ENCODE results near the gene DPH1. TPM values are rescaled to one million over a fixed set of nuclear protein-coding genes. Genes with fewer than 3 reads are reported as not detected.

DPH1 gene
- polyA plus RNA-seq, 3 donors = 36.5 to 57.5 (median 47.2) TPM

DNA sequence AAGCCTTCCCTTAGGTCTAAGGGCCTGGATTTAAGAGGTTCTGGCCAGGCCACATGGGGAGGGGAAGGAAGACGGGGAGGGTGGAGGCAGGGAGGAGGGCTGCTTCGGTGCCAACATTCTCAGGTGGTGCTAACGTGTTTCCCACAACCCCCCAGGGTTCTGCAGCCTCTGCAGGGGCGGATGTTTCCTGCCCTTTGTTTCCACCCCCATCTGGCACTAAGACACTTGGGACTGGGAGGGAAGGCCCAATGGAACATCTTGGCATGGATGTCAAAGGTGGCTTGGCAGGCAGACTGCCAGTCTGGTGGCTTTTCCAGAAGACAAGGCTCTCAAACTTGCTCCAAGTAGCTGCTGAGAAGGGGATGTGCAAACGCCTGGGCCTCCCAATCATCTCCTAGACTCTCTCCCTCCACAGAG is 37.7 kb downstream of the DPH1 start:
- DNase-seq (ENCODE audit: extremely low read depth in 1 of 11, low read depth in 9 of 11, low spot score in 4 of 11) = no peak

DNA sequence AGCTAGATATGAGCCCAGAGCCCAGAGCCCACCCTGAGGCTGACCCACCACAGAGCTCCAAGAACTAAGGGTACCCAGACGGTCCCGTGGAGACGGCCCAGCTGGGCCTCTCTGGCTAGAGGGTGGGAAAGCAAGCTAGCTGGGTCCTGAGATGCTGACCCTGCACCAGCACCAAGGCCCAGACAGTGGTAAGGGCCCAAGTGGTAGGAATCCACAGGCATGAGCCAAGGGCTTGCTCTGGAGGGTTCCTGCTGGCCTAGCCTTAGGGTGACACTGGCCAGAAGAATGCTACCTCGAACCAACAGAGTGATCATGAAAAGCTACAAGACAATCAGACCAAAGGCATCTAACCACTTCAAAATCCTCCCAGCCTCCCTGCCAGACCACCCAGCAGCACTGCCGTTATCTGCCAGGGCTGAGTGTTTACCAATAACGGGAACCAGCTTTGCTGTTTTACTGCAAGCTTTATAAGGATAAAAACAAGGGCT is 38.1 kb downstream of the DPH1 start:
- DNase-seq (ENCODE audit: extremely low read depth in 1 of 11, low read depth in 9 of 11, low spot score in 4 of 11) = no peak

DNA sequence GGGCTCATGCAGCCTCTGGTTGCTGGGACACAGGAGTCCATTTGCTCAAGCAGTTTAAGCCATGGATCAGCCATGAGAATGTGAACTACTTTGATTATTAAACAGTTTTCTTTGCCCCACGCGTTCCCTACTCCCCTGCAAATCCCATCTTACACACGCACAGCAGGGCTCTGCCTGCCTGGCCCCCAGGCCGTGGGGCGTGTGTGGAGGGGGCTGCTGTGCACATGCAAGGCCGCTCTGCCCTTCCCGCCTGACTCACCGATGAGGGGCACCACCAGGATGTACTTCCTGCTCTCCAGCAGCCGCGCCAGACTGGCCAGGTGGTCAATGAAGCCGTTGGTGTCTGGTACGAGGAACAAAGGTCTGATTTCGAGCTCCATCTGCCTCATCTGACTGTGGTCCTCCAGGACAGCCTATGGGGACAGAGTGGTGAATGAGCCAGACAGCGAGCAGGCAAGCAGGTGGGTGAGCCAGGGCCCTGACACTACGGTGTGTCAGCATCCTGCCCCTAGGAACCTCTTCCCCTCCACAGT is 38.6 kb downstream of the DPH1 start:
- DNase-seq (ENCODE audit: extremely low read depth in 1 of 11, low read depth in 9 of 11, low spot score in 4 of 11) = no peak

DNA sequence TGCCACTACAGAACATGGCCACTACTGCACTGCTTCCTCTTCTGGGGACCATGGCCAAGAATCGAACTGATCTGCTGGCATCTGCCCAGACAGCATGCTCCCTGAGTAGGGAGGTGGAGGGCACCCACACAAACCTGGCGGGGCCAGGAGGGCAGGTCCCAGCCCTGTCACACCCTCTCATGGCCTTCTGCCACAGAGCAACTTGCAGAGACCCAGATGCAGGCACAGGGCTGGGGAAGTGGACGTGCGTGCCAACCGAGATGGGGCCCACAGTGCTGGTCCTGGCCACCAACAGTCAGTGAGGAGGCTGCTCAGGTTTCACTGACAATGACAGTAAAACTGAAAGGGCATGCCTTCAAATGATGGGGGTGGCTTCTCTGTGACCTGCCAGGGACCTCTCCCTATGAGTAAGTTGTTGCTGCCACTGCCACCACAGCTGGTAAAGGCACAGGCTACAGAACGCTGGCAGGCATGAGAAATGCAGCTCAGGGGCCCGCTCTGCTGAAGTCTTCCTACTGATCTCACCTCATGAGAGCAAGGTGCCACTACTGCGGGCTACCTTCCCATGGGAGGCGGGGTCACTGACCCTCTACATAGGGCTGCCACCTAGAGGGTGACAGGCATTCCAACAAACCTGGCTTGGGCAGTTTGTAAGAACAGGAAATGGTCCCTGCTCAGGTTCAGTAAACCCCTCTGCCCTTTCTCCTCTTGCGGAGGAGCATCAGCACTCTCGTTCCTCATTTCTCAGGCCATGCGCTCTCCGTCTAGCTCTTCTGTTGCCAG is 40.5 kb downstream of the DPH1 start:
- no peak for DNase-seq (ENCODE audit: extremely low read depth in 1 of 11, low read depth in 9 of 11, low spot score in 4 of 11)

DNA sequence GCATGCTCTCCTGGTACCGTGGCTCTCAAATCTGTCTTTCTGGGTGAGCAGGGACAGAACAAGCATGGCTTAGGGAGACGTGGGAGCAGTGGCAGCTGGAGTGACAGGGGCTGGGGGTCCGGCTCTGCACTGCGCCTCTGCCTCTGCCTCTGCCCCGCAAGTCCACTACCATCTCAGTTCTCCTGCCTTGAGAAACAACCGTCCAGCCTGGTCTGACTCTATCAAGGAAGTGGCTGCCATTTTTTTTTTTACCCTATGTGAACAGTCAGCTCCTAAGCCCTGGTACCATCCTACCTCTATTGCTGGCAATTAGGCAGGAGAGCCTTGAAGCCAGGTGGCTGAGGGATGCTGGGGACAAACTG is 41.1 kb downstream of the DPH1 start:
- no peak for DNase-seq (ENCODE audit: extremely low read depth in 1 of 11, low read depth in 9 of 11, low spot score in 4 of 11)

DNA sequence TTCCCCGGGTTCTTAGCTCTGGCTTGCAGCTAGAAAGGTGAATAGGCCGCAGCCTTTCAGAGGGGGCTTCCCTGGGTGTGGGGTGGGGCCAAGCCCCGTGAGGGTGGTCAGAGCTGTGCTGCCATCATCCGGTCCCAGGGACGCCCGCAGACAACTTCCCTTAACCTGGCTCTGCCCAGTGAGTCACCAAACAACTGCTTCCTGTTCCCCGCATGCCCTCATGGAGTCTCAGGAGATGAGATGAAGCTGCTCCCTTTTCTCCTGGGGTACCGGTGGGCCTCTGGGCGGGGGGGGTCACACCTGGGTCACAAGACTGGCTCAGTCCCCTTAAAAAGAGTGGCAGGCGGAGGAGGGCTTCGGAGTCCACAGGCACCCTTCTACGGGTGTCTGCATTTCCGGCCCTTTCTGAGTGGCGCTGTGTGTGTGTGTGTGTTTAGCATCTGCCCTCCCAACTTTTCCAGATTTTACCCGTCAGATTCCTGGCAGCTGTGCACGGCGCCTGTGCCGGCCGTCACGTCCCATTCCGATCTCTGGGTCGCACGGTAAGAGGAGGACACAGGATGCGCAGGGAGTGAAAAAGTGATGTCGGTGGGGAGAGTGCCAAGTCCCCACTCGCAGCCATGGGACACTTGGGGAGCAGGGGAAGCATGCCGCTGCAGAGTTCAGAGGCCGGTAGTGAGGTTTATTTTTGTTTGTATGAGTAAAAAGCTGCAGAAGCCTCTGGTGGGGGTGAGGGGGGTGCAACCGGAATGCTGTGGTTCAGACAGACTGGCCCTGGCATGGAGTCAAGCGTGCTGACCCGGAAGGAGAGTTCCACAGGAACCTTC is 41.7 kb downstream of the DPH1 start:
- DNase-seq (ENCODE audit: extremely low read depth in 1 of 11, low read depth in 9 of 11, low spot score in 4 of 11) = no peak

DNA sequence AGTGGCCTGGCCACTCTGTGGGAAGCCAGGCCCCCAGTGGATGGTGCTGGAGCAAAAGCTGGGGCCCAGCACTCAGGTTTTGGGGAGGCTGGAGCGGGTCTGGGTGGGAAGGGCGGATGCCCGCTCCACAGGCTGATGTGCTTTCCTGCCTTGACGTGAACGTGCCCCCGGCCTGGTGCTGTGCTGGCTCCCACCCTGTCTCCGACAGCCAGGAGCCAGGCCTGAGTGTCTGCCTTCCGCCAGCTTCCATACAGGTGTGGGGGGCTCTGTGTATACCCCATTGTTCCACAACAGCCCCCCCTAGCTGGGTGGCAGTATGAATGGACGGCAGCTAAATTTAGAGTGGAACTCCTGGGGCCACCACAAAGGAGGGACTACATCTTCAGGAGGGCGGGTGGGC is 45.0 kb downstream of the DPH1 start:
- no peak for DNase-seq (ENCODE audit: extremely low read depth in 1 of 11, low read depth in 9 of 11, low spot score in 4 of 11)

DNA sequence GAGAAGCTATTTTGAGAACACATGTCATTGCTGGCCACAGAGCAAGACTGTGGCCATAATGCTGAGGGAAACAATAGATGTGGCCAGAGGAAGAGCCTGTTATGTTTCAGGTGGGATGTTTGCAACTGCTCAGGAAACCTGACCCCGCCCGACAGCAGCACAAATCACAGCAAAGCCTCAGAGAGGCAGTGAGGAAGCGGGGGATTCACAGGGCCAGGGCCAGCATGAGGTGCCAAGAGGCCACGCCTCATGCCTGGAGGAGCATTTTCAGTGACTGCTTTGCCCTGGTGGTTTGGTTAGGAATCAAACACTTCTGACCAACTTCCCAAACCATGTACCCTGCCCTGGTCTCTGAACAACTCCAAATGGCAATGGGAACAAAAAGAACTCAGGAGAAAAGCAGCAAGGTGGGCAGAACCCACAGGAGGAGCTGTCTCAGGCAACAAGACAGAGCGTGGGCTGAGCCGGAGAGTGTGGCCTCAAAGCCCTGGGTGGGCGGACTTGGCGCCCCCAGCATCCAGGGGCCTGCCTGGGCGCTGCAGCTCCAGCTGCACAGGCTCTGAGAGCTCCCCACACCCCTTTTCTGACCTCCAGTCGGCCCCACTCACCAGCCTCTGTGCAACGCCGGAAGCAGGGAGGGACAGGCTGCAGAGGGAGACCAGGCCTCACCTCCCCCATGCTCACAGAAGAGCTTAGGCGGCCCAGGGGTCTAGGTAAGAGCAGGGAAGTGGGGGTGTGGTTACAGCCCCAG is 45.6 kb downstream of the DPH1 start:
- DNase-seq (ENCODE audit: extremely low read depth in 1 of 11, low read depth in 9 of 11, low spot score in 4 of 11) = no peak

DNA sequence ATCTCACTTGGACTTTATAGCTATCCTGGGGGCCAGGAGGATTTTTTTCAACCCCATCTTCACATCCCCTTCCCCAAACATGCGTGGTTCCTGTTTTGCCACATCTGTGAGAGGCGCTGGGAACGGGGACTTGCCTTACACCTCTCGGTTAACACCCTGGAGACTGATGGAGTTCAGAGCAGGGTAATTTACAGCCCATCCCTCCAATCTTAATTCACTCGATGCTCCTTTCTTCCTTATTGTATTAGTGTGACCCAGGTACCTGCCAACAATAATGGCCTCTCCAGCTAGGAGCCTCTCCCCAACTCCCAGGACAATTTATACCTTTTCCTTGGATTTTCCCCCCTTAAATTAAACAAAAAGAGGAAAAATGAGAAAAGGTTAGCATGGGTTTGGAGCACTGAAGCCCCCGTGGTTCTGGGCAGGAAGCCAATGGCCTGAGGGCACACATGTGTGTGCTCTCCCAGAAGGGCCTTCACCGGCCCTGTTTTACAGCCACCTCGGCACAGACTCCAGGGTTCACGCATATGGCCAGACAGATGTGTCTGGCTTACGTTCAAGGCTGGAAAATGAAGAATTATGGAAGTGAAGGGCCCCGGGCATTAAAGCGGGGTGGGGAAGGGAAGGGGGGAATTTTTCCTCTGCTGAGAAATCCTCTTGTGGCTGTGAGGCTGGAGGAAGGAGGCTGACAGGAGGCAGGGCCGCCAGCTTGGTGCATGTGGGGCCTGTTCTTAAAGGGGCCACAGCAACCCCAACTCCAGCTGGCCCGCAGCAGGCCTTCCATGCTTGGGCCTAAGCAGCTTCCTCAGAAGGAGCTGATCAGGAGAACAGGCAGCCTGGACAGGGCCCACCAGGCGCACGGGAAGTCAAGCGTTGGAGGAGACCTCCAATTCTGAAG is 46.4 kb downstream of the DPH1 start:
- no peak for DNase-seq (ENCODE audit: extremely low read depth in 1 of 11, low read depth in 9 of 11, low spot score in 4 of 11)

DNA sequence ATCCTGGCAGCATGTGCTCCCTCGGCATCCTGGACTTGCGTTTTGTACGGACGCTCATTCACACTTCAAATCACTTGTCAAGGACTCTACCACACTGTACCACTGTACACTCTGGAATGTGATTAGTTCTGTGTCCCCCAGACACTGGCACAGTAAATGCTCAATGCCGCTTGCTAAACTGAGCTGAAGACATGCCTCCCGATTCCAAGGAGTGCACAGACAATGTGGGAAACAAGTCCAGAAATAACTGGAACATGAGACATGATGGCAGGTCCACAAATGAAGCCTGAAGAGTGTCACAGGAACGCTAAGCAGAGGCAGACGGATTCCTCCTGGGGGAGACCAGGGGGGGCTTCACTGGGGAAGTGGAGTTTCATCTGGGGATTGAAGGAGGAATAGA is 47.1 kb downstream of the DPH1 start:
- no peak for DNase-seq (ENCODE audit: extremely low read depth in 1 of 11, low read depth in 9 of 11, low spot score in 4 of 11)

DNA sequence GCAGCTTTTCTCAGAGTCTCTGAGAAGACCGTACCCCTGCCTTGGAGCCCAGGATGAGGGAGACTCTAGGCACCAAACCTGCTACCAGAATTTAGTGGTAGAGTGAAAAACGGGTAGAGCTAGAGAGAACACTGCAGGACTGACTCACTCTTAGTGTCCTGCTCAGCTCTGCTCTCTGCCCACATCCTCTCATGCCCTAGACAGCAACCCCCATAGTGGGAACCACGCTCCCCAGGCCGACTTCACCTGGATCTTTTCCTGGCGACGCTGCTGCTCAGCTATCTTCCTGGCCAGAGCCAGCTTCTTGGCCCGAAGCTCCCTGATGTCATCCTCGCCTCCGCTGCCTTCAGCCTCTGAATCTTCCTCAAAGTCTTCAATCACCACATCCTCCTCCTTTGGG is 51.6 kb downstream of the DPH1 start:
- DNase-seq (ENCODE audit: extremely low read depth in 1 of 11, low read depth in 9 of 11, low spot score in 4 of 11) = no peak

DNA sequence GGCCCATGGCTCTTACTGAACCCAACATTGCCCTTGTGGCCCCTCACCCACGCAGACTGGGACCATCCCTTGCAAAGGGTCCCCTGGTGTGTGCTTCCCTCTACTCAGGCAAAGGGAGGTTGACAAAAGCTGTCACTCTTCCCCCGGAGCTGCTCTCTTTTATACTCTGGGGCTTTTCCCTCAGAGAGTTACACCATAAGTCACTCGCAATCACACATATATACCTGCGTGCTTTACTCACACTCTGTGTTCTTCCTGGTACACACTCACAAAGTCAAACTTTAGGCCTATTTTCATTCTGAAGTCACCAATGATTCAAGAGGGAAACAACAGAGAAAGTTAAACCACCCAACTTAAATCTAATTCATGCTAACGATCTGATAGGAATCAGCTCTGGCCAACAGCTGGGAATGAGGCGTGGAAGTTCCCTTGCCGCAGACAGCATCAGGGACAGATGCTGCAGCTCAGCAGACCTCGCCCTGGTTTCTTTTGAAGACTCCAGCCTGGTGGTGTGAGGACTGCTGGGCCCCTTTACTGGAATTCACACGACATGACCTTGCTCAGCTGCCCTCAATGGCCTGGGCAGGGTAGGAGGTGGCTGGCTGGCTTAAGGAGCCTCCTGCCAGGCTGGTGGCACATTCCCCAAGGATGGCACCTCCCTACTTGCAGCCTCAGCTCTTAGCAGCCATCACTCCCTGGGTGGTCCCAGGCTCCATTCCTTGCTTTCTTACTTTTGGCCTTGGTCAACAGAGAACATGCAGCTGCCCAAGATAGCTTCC is 52.2 kb downstream of the DPH1 start:
- peak in 1 of 11 donors; percentile 60 for DNase-seq (ENCODE audit: extremely low read depth in 1 of 11, low read depth in 9 of 11, low spot score in 4 of 11)

DNA sequence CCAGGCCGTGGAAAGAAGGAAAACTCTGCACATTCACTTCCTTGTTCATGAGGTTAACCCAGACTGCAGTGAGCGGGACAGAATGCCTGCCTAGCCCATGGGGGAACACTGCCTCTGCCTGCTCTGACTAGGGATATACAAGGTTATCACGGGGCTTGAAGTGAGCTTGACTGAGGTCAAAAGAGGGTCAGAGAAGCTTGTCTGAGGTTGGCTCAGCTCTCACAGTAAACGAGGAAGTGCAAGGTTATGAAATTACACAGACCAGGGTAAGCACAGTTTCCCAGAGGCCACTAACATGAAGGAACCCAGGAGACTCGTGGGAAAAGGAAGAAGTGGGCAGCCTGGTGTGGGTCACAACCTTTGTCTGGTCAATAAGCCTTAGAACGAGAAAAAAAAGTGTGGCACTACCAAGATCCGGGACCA is 53.7 kb downstream of the DPH1 start:
- no peak for DNase-seq (ENCODE audit: extremely low read depth in 1 of 11, low read depth in 9 of 11, low spot score in 4 of 11)

DNA sequence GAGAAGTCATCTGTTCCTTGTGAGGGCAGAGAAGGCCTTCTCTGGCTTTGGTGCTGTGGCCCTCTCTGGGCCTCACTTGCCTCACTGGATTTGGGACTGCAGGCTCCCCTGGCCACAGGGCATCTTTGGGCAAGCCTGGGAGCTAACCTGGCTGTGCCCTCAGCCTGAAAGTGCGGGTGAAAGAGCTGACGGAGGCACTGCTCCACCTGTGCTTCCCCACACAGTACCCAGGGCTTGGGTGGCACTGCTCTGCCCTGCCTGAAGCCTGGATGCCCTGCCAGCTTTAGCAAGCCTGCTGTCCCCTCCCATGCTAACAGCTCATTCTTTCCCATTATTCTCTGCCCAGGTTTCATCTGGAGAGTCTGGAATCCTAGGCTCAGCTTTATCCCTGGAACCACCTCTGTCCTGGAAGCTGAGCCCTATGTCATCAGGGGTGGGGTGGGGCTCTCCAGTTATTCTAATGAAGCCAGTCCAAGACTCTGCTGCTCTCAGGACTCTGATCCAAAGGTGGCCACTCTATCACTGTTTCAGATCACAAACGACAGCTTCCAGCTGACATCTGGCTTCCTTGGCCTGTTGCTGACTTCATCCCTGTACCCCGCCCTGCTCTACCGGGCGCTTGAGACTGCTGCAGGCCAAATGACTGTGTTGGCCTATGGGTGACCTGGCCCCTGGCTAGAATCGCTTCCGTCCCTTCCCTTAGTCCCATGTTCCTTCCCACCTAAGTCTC is 54.2 kb downstream of the DPH1 start:
- no peak for DNase-seq (ENCODE audit: extremely low read depth in 1 of 11, low read depth in 9 of 11, low spot score in 4 of 11)

DNA sequence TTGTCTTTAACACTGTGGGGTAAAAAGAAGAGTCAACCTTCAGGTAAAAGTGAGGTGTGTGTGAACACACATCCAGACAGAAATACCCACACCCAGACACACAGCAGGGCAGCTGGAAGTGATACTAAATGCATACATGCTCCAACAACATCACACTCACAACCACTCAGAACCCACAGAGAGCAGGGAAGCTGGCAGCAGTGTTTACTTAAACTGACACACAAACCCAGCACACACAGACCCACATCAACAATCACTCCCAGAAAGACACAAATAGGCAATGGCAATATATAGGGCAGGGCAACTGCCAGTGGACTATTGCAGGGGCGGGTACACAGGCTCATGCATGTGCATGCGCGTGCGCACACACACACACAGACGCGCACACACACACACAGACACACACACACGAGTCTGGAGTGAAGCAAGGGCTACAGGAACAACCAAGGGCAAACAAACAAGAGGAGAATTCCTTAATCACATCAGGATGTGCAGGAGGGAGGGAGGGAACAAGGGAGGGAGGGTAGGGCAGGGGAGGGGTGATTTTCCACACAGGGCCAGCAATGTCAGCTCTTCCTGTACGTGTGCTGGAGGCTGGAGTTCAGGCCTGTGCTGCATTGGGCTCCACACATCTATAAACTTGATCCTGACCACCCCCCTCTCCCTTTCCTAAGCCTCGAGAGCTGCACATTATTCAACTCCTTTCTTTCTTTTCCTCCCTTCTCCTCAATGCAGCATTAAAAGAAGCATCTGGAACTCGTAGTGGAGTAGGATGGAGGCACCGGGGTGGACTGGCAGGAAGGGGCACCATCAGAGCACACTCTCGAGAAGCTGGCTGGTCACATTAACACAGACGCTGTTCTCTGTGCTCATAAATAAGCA is 55.1 kb downstream of the DPH1 start:
- peak in 4 of 11 donors; percentile 74 to 88 (median 82) for DNase-seq (ENCODE audit: extremely low read depth in 1 of 11, low read depth in 9 of 11, low spot score in 4 of 11)

DNA sequence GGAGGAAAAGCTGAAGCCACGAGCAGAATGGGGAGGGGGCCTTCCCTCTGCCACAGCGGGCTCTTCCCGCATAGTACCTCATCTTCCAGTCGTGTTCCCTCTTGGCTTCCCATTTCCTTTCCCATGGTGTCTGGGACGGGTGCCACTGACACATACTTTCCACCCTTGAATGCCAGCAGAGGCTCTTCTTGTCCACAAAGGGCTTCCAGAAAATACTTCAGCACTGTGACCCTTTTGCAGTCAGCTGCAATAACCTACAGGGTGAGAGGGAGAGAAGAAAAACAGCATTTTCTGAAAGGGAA is 55.6 kb downstream of the DPH1 start:
- DNase-seq (ENCODE audit: extremely low read depth in 1 of 11, low read depth in 9 of 11, low spot score in 4 of 11) = no peak
